ENCODE data around the gene KCNC2. TPM values are rescaled to one million over a fixed set of nuclear protein-coding genes. Genes with fewer than 3 reads are reported as not detected.

Gene KCNC2
- total and polyA plus RNA-seq, 8 donors, result 0.37 TPM; not detected in 7

DNA sequence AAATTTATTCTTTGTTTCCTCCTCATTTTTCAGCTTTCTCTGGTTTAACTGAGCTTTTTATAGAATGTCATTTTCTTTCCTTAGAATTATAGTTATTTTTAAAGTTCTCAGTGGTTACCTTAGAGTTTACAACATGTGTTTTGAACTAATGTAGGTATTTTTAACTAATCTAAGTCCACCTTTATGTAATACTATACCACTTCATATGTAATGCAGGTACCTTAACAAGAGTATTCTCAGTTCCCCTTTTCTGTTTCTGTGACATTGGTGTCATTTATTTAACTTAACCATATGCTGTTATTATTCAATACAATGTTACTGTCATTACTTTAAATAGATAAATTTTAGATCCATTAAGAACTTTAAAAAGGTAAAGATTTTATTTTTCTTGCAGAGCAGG lies 30.3 kb upstream of the KCNC2 start:
- no peaks in the 10 kb centered on the region for H3K4me1 ChIP-seq
- H3K36me3 ChIP-seq, result no peaks in the 10 kb centered on the region
- H3K9me3 ChIP-seq, result peaks cover 0 to 13% (median 0%) of the 10 kb centered on the region in 4 donors
- intact Hi-C loops (cut with DNase I; ENCODE audit: low total_unique reads), result no loop called here
- DNase-seq, result no peak
- H3K27me3 ChIP-seq, result no peaks in the 10 kb centered on the region
- no peak overlapping the region for H3K27ac ChIP-seq
- TF ChIP-seq, protein P1, sequence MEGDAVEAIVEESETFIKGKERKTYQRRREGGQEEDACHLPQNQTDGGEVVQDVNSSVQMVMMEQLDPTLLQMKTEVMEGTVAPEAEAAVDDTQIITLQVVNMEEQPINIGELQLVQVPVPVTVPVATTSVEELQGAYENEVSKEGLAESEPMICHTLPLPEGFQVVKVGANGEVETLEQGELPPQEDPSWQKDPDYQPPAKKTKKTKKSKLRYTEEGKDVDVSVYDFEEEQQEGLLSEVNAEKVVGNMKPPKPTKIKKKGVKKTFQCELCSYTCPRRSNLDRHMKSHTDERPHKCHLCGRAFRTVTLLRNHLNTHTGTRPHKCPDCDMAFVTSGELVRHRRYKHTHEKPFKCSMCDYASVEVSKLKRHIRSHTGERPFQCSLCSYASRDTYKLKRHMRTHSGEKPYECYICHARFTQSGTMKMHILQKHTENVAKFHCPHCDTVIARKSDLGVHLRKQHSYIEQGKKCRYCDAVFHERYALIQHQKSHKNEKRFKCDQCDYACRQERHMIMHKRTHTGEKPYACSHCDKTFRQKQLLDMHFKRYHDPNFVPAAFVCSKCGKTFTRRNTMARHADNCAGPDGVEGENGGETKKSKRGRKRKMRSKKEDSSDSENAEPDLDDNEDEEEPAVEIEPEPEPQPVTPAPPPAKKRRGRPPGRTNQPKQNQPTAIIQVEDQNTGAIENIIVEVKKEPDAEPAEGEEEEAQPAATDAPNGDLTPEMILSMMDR (IDR thresholded peaks at IDR 0.05), result no peak
- TF ChIP-seq EP300 (IDR thresholded peaks at IDR 0.05) (no peak), POLR2AphosphoS5 (IDR thresholded peaks at IDR 0.05) (no peak), POLR2A (IDR thresholded peaks at IDR 0.05) (no peak)
- no peak overlapping the region for H3K4me3 ChIP-seq

DNA sequence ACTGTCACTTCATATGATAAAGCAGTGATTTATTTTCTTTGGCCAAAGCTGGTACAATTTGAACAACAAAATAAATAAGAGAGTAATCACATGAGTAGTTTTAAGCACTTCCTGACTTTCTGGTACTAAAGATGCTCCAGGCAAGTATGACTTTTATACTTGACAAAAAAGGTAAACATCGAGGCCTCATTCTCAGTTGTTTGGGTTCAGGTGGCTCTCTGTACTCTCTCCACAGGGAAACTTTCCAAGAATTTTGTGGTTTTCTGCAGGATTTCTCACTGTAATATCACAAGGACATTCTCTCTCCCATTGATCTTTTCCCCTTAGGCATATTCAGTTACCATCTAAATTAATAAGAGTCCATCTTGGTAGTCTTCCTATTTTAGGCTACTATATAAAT lies 26.6 kb upstream of the KCNC2 start:
- intact Hi-C loops (cut with DNase I; ENCODE audit: low total_unique reads), result no loop called here
- peaks cover 0 to 7% (median 0%) of the 10 kb centered on the region in 4 donors for H3K9me3 ChIP-seq
- H3K27ac ChIP-seq, result no peak overlapping the region
- TF ChIP-seq POLR2A (IDR thresholded peaks at IDR 0.05) (no peak), POLR2AphosphoS5 (IDR thresholded peaks at IDR 0.05) (no peak), EP300 (IDR thresholded peaks at IDR 0.05) (no peak)
- TF ChIP-seq, protein P1 (IDR thresholded peaks at IDR 0.05), result no peak
- WGBS, 5 donors, result 36 to 89% (median 76%) methylated on average over 1 of the region's 1 CpG
- H3K27me3 ChIP-seq, result no peaks in the 10 kb centered on the region
- H3K36me3 ChIP-seq, result no peaks in the 10 kb centered on the region
- no peak for DNase-seq
- no peaks in the 10 kb centered on the region for H3K4me1 ChIP-seq
- H3K4me3 ChIP-seq, result no peak overlapping the region

DNA sequence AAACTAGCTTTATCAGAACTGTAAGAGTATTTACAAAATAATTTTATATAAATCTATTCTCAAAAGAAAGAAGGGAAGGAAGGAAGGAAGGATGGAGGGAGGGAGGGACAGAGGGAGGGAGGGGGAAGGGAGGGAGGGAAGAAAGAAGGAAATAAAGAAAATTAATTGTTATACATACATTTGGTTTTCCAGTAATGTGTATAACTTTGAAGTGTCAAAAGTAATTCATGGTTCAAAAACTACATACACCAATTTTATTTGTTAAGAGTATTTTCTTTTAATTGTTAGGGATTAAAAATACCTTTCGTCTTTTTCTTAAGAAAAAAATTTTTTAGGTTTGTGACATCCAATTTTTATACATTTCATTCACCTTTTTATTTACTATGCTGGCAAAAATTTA lies 17.5 kb upstream of the KCNC2 start:
- no peak overlapping the region for H3K27ac ChIP-seq
- intact Hi-C loops (cut with DNase I; ENCODE audit: low total_unique reads), result no loop called here
- no peaks in the 10 kb centered on the region for H3K36me3 ChIP-seq
- no peaks in the 10 kb centered on the region for H3K27me3 ChIP-seq
- H3K9me3 ChIP-seq, result peaks cover 0 to 1% (median under 1%) of the 10 kb centered on the region in 4 donors
- TF ChIP-seq POLR2AphosphoS5 (IDR thresholded peaks at IDR 0.05) (no peak), POLR2A (IDR thresholded peaks at IDR 0.05) (no peak), EP300 (IDR thresholded peaks at IDR 0.05) (no peak)
- TF ChIP-seq, protein P1 (IDR thresholded peaks at IDR 0.05), result no peak
- H3K4me1 ChIP-seq, result no peaks in the 10 kb centered on the region
- H3K4me3 ChIP-seq, result no peak overlapping the region
- DNase-seq, result no peak
- WGBS, 5 donors, result 83 to 90% (median 87%) methylated on average over 1 of the region's 1 CpG

DNA sequence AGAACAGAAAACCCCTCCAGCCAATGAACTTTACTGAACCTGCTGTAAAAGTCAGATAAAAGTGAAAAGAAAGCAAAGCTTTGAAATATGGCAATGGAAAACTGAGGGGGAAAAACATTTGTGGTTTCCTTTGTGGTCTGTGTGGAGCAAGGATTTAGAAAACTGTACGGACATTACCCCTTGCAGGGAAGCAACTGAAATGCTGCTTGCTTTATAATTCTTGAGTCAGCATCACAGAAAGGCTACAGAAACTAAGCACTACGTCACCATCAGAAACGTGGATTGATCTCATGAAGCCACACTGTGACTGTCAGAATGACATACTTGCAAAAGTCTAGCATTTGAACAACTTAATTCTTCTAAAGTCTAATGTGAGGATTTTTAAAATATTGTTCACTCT lies 2.4 kb upstream of the KCNC2 start:
- intact Hi-C loops (cut with DNase I; ENCODE audit: low total_unique reads), result no loop called here
- Histone ChIP-seq H3K27ac (no peak overlapping the region), H3K36me3 (no peaks in the 10 kb centered on the region), H3K4me1 (peaks cover 0 to 21% (median 6%) of the 10 kb centered on the region in 4 donors), H3K27me3 (peaks cover 23 to 37% (median 31%) of the 10 kb centered on the region in 3 donors), H3K9me3 (peaks cover 0 to 20% (median 11%) of the 10 kb centered on the region in 4 donors), H3K4me3 (no peak overlapping the region)
- 36 to 50% (median 46%) methylated on average over 3 of the region's 3 CpGs for WGBS, 5 donors
- TF ChIP-seq POLR2A (IDR thresholded peaks at IDR 0.05), result no peak
- TF ChIP-seq, protein P1 (IDR thresholded peaks at IDR 0.05), result no peak
- no peak for TF ChIP-seq EP300 (IDR thresholded peaks at IDR 0.05)
- no peak for TF ChIP-seq POLR2AphosphoS5 (IDR thresholded peaks at IDR 0.05)
- DNase-seq, result no peak
